ENCODE data around the gene ZNF263.
A peak's percentile ranks its signal among the peaks of the same experiment; 100 is the strongest.
"Not testable (repeated sequence)": the region's sequence is repeated elsewhere in the genome, so short reads cannot be mapped to it uniquely, and the experiment has no call there.

Gene ZNF263

DNA sequence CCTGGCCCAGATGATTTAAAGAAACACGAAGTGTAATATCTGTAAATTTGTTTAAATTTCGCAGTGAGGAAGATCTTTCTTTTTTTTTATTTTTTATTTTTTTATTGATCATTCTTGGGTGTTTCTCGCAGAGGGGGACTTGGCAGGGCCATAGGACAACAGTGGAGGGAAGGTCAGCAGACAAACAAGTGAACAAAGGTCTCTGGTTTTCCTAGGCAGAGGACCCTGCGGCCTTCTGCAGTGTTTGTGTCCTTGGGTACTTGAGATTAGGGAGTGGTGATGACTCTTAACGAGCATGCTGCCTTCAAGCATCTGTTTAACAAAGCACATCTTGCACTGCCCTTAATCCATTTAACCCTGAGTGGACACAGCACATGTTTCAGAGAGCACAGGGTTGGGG is 12.6 kb upstream of the ZNF263 start:
- not testable (repeated sequence) for DNase-seq

DNA sequence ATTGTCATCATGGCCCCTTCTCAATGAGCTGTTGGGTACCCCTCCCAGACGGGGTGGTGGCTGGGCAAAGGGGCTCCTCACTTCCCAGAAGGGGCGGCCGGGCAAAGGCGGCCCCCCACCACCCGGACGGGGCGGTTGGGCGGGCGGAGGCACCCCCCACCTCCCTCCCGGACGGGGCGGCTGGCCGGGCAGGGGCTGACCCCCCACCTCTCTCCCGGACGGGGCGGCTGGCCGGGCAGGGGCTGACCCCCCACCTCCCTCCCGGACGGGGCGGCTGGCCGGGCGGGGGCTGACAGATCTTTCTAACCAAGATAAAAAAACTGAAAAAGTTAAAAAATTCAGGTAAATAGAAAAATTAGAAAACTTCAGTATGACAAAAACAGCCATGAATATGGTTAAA is 12.0 kb upstream of the ZNF263 start:
- DNase-seq, result not testable (repeated sequence)

DNA sequence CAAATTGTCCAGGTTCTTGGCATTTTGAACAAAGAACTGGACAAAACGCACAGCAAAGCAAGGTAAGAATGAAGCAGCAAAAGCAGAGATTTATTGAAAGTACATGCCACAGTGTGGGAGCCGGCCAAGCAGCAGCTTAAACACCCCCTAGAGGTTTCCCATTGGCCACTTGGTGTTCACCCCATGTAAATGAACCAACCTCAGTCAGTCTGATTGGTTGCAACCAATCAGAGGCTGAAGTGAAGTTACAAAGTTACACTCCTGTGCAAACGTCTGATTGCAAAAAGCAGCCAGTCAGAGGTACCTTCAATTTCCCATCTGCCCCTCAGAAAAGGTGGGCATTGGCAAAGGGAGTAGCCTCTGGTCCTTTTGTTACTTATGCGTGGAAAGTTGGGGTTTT is 8.8 kb upstream of the ZNF263 start:
- no peak for DNase-seq

DNA sequence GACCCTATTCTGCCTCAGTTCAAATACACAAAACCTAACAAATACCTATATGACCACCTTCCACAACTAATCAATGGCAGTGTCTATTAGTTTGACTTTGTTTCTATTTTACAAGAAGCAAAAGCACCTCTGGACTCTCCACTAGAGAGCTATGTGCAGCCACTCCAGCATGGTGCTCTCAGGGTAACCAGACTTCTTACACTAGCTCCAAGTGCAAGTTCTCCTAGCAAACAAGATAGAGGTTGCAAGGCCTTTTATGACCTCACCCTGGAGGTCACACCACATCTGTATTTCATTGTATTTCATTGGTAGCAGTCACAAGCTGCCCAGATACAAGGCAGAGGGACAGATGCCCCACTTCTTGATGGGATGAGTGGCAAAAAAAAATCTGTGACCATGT is 8.3 kb upstream of the ZNF263 start:
- no peak for DNase-seq

DNA sequence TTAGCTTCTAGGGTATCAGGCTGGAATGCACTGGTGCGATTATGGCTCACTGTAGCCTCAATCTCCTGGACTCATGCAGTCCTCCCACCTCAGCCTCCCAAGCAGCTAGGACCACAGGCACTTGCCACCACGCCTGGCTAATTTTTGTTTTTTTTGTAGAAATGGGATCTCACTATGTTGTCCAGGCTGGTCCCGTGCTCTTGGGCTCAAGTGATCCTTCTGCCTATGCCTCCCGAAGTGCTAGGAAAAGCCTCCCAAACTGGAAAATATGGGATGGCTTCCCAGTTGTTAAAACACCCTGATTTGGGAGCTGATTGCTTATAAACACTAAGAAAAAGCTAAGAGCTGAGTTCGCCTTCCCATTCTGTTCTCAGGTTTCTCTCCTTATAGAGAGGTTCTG is 6.6 kb upstream of the ZNF263 start:
- no peak for DNase-seq

DNA sequence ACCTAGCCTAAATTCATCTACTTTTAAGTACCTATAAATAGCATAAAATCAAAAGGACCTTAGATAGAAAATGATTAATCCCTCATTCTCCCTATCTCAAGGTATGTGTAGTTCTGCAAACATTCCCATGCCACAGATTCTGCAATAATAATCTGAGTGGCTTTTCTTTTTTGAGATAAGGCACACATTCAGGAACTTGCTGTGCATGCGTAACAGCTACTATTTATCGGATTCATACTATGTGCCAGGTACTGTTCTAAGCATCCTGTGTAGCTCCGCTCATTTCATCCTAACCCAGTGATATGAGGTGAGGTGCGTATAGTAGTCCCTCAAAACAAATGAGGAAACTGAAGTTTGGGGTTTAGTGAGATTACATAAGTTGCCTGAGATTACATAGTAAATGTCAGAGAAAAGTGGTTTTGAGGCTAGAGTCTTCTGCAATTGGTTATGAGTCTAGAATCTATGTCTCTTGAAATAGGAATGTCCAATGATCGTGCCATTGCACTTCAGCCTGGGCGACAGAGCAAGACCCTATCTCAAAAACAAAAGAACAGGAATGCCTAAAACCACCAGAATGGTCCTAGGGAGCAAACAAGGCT is 2.0 kb upstream of the ZNF263 start:
- no peak for DNase-seq

DNA sequence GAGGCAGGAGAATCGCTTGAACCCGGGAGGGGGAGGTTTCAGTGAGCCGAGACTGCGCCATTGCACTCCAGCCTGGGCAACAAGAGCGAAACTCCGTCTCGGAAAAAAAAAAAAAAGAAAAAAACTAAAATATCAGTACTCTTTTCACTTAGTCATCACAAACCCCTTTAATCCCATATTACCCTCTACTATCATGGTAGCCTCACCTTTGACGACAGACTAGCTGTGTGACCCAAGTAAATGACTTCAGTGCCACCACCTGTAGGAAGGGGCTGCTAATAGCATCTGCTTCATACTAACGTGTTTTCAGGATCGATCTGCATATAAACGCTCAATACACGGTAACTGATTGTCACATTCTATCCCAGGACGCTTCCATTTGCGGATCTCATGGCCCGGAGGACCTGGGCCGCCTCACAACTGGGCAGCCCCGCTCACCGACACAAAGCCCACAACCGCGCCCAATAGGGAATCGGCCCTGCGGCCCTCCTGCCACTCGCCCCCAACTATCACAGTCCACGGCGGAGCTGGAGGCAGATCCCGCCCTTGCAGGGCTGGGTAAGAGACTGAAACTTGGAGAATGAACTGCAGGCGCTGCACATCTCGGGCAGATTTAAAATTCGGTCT is 1.1 kb upstream of the ZNF263 start:
- no peak for DNase-seq

DNA sequence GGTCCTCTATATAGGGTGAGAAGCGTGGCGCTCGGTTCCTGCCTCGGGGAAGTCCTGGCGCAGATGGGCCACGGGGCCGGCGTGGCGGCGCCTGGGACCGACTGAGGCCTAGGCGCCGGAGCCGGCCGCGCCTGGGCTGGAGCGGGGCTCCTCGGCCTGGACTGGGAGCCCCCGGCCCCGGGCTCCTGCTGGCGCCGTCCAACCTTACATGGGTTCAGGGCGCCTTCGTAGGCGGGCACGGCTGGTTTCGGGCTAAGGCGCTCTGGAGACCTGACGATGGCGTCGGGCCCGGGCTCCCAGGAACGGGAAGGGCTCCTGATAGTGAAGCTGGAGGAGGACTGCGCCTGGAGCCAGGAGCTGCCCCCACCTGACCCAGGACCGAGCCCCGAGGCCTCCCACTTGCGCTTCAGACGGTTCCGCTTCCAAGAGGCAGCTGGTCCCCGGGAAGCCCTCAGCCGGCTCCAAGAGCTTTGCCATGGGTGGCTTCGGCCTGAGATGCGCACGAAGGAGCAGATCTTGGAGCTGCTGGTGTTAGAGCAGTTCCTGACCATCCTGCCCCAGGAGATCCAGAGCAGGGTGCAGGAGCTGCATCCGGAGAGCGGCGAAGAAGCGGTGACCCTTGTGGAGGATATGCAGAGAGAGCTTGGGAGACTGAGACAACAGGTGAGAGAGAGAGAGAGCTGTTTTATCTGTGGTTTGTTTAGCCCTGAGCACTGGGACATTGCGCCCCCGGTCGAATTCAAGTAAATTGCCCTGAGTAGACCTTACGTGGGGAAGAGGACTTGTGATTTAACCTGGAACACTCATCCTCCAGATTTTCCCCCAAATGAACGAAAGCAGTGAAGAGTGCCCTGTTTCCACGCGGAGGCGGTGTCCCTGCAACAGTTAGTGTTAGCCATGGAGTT is 504 bp downstream of the ZNF263 start:
- no peak for DNase-seq

DNA sequence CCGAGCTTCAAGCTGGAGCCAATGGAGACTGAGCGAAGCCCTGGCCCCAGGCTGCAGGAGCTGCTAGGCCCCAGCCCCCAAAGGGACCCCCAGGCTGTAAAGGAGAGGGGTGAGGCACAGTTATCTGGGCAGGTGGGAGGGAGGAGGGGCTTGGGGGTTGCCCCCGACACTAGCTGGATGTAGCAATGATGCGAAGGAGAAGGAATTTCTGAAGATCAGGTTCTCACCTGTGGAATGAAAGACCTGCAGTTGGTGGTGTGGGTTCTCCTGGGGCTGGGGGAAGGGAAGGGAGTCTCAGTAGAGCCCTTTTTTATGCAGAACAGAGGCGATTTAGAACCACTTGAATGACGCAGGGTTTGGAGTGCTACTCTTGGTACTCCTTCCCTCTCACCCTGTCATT is 1.8 kb downstream of the ZNF263 start:
- DNase-seq, result no peak

DNA sequence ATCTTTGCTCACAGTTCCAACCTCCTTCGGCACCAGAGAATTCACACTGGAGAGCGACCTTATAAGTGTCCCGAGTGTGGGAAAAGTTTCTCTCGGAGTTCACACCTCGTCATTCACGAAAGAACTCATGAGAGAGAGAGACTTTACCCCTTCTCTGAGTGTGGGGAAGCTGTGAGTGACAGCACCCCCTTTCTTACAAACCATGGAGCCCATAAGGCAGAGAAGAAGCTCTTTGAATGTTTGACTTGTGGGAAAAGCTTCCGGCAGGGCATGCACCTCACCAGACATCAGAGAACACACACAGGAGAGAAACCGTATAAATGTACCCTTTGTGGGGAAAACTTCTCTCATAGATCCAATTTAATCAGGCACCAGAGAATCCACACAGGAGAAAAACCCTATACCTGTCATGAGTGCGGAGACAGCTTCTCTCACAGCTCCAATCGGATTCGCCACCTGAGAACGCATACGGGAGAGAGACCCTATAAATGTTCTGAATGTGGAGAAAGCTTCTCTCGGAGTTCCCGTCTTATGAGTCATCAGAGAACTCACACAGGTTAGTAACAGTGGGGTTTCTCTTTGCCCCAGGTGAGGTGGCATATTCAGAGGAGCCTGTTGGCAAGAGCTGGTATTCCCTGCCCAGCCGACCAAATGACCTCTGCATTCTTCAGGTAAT is 6.8 kb downstream of the ZNF263 start:
- DNase-seq, result no peak

DNA sequence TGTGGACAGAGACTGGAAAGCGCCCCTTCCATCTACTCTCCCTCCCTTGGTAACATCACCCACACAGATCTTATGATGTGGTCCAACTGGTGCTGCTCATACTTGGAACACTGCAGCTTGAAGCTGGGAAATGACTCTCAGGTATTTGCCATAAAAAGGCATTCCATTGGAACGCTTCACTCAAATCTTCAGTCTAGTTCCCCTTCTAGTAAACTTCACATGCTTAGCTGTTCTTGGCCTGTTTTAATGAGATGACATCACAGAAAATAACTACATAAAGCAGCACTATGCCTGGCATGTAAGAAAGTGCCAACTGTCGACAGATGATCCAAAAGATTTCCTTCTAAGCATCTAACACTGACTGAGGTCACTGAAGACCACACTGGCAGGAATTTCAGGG is 9.3 kb downstream of the ZNF263 start:
- no peak for DNase-seq

DNA sequence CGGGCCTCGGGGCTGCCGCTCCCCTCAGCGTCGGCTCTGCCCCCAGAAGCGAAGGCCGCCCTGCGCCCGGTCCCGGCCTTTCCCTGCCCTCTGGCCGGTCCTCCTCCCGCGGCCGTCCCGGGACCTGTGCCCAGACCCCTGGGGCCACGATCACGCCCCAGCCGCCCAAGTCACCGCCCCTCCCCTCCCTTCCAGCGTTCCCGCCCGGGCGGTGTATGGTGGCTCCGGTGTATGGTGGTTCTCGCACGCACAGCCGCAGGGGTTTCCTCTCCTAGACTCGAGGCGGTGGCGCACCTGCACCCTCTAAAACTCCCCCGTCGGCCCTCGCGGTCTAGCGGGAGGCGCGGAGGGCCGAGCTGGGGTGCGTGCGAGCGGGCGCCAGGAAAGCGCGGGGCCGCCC is 11.9 kb downstream of the ZNF263 start:
- DNase-seq, result no peak

DNA sequence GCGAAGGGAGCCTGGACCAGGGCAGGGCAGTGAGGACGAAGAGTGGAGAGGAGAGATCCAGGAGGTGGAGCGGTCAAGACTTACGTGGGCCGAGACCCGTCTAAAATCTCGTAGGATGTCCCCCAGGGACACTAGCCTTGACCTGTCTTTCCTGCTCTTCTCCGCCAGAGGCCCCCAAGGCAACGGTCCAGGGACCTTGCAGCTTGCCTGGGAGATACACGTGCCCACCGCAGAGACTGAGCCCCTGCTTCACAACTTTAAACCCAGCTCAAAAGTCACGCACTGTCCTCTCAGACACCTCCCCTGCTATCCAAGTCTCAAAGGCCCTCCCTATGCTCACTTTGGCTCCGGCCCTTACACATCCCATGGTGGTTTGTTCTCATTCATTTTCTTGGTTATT is 12.5 kb downstream of the ZNF263 start:
- DNase-seq, result no peak

DNA sequence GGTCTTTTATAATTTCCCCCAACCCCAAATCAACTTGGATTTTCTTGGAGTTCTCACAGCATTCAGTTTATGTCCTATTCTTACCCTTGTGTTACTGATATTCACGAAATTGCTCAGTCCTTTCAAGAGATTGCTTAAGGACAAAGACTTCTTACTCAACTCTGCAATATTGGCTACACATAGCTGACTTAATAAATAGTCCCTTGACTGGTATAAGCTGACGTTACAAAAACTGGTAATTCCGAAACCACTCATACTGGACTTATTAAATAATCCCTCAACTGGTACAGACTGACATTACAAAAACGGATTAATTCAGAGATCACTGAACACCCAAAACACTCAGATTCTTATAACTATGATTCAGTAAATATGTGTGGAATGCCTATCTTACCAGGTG is 21.1 kb downstream of the ZNF263 start:
- no peak for DNase-seq

DNA sequence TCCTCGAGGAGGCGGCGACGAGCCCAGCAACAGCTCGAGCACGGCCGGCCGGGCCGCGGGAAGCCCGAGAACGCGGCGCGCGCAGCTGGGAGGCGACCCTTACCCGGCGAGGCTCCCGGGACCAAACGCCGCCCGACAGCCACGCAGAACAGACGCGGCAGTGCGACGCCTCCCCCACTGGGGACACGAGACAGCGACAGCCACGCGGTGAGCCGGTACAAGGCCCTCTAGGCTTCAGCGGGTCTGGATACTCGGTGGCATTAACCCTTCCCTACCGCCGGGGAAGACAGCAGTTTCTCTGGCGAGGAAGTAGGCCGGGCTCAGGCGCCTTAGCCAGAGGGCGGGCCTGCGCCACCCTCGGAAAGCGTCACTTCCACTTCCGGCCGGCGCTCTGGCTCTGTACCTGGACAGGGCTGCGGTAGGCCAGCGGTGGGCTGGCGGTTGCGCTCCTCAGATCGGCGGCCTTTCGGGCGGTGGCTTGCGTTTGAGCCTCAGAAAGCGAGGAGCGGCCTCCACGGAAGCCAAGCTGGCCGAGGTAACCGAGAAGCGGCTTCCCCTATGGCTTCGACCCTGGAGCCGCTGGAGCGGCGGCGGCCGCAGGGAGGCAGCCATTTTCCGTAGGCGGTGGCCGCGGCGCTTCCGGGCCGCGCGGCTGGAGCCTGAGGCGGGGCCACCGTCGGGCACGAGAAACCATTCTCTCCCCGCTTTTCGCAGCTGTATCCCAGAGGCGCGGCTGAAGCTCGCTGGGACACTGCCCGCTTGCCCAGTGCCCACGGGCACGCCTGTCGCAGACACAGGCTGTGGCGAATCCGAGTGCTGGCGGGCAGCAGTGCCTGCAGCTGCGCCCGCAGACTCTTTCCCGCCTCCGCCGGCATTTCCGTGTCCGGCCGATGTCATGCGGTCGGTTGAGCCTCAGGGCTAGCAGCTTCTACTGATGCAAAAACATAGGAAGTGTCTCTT is 22.1 kb downstream of the ZNF263 start, which contains the start of the genes TIGD7 and ZNF75A:
Gene TIGD7 (minus strand): TSS at position 322 of the 960 bp plus-strand sequence. CDS start 4,816 bp downstream, outside the sequence.
Gene ZNF75A (plus strand): TSS at position 389 of the 960 bp plus-strand sequence. CDS start 2,932 bp downstream, outside the sequence.
- peak; percentile 45 for DNase-seq

DNA sequence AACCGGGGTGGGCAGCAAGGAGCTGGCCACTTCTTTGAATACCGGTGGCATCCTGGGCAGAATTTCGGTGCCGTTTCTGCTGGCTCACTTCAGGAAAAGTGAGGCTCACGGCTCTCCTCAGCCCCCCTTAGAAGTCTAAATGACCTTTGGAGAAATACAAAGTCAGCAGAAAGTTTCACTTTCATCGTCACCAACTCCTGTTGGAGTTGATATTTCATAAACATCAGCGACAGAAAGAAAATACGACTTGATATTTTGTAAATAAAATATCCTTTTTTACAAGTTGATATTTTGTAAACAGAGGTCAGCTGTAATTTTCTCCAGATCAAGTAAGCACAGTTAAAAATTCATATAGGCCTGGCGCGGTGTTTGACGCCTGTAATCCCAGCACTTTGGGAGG is 22.8 kb downstream of the ZNF263 start:
- DNase-seq, result no peak

DNA sequence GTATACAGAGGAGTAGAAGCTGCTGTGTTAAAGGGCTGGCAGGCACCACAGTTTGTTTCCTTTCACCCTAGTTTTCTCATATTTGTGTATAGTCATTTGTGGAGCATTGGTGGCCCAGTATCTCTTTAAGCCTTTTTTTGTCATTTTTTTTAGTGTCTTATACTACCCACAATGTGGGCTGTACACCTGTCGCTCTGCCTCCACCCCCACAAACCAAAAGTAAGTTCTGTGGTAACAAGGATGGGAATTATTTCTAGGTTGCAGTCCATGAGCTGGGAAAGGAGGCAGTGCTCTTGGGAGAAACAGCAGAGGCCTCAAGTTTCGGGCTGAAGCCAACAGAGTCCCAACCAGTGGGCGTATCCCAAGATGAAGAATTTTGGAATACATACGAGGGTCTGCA is 28.2 kb downstream of the ZNF263 start:
- no peak for DNase-seq

DNA sequence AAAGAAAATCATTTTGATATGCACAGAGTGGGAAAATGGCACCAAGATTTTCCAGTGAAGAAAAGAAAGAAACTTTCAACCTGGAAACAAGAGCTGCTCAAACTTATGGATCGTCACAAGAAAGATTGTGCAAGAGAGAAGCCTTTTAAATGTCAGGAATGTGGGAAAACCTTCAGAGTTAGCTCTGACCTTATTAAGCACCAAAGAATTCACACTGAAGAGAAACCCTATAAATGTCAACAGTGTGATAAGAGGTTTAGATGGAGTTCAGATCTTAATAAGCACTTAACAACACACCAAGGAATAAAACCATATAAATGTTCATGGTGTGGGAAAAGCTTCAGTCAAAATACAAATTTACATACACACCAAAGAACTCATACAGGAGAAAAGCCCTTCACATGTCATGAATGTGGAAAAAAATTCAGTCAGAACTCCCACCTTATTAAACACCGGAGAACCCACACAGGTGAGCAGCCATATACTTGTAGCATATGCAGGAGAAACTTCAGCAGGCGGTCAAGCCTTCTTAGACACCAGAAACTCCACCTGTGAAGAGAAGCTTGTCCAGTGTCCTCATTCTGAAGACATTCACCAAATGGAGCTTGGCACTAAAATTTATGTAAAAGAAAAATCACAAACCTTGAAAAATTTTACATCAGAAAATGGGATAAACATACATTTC is 34.2 kb downstream of the ZNF263 start:
- DNase-seq, result no peak

DNA sequence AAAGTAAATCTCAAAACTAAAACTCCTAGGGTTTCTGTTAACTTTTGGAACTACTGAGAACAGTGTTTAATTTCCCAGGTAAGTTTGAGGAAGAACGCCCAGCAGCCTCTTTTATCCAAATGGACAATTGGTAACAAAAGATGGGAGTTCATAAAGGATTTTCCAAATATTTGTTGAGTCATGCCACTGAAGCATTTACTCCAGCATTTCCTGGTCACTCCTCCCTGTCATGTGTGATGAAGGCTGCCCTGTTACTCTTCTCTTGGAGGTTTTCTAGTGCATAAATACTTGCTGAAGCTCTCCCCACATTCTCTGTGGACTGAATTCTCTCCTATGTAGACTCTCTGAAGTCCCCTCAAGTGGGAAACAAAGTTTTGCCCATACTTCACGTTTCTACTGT is 38.5 kb downstream of the ZNF263 start:
- no peak for DNase-seq

DNA sequence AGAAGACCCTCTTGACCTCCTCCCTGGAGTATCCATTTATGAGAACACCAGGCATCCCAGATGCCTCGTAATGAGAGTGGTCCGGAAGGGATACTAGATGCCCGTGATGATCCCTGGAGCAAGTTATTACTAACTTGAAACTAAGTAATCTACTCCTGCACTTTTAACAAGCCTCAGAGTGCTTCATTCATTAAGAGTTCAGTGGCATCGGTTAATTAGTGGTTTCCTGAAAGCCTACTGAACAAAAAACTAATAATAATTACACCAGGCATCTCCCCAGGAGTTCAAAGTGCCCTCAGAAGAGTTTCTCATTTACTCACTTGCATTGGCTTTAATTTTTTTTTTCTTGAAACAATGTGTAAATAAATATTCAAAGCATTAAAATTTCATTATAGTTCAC is 44.2 kb downstream of the ZNF263 start:
- DNase-seq, result no peak

DNA sequence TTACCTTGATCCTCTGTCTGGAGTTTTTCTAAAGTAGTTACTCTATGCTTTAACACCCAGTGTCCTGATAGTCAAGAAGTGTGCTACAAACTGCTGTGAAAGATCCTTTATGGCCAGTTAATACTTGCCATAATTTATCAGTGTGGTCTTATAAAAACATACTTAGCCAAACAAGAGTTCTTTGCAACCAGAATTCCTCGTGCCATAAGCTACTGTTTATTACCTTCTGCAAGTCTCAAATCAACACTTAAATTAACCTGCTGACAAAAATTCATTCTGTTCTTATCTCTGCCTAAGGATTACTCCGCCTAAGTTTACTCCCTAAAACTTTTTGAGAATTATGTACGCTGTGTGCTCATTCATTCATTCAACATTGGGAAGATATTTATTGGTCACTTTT is 44.8 kb downstream of the ZNF263 start:
- no peak for DNase-seq

DNA sequence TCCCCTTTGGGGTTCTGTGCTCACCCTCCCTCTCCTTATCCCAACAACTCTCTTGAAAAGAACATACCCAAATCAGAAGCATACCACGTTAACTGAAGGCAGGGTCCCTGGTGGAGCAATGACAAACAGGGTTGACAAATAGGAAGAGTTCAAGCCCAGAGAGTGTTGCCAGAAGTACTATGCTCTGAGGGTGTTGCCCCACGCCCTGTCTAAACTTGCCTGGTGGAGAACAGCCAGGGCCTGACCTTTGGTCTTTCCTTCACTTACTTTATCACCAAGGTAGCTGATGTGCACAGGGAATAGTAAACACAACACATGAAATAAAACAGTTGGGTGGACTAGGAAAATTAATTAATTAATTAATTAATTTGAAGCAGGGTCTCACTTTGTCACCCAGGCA is 45.4 kb downstream of the ZNF263 start:
- DNase-seq, result no peak

Data from NCI-H2081 treated with DMSO at 0.1 percent for 48 hours (cell line).